Stimulated activated CD8-positive, alpha-beta memory T cell treated with anti-CD3 and anti-CD28 coated beads, Interleukin-12 subunit alpha, Interleukin-12 subunit beta, amount 100 ng/mL, for 4 hours (primary cell): ENCODE measurements around the gene MYRF.

ENCODE experiments used
- DNase-seq: peaks from one replicate; pipeline ENCODE4 v3.0.0-alpha.2; 2020; ENCODE audit warnings: low read depth

Gene MYRF

DNA sequence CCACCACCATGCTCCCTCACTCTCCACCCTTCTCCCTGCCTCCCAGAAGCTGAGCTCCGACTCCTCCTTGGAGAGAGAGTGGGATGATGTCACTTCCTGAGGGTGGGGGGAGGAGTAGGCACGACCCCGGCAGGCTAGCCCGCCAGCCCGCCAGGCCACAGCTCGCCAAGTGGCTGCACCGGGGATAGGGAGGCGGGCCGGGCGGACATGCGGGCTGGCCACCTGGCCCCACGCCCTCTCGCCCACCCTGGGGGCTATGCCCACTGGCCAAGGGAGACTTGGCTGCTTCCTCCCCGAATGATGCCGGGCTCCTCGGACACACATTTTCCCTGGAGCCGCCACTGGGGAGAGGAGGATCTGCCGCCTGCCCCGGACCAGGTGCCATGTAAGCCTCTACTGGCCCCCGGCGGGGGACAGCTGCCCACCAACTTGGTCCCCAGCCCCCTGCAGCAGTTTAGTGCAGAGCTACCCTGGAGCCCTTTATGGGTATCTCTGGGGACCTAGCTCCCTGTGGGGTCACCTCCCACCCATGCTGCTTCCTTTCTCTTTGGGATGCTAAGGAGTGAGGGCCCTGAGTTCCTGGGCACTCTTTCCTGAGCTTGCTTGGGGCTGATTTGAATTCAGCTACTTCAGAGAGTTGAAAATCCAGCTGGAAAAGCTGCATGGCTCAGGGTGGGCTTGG, 33.7 kb upstream of the MYRF start:
- DNase-seq = no peak

DNA sequence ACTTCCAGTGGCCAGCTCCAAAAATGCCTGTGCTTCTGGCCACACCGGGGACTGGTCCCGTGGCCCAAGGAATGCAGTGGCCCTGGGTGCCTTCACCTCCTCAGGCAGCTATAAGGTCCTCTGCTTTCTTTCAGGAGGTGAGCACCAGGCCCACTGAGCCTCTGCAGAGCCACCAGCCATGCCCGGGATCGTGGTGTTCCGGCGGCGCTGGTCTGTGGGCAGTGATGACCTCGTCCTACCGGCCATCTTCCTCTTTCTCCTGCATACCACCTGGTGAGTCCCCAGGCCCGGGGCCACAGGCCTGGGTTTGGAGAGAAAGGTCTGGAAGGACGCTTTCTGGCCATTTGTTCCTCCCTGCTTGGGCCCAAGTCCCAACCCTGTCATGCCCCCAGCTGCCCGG, 32.5 kb upstream of the MYRF start:
- DNase-seq = no peak

DNA sequence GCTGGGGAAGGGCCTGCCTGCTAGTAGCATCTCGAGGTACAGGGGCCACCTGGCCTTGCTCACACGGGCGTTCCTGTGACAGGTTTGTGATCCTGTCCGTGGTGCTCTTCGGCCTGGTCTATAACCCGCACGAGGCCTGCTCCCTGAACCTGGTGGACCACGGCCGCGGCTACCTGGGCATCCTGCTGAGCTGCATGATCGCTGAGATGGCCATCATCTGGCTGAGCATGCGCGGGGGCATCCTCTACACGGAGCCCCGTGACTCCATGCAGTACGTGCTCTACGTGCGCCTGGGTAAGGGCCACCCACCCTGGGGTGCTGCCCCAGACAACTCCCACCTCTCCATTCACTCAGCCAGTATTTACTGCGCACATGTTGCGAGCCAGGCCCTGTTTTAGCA, 31.8 kb upstream of the MYRF start:
- DNase-seq = no peak

DNA sequence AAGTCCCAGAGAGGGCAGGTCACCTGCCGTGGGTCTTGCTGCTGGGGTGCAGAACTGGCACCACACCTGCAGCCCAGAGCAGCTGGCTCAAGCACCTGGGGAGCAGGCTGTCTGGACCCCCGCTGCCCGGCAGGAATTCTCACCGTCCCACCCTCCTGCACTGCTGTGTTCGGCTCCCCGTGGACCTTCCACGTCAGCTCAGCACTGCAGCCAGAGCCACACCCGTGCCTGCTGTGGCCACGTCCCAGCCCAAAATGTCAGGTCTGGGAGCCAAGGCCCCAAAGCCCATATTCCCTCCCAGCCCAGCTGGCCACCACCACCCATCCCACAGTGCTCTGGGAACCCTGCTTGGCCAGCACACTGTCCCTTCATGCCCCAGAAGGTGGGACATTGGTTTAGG, 28.0 kb upstream of the MYRF start:
- no peak for DNase-seq

DNA sequence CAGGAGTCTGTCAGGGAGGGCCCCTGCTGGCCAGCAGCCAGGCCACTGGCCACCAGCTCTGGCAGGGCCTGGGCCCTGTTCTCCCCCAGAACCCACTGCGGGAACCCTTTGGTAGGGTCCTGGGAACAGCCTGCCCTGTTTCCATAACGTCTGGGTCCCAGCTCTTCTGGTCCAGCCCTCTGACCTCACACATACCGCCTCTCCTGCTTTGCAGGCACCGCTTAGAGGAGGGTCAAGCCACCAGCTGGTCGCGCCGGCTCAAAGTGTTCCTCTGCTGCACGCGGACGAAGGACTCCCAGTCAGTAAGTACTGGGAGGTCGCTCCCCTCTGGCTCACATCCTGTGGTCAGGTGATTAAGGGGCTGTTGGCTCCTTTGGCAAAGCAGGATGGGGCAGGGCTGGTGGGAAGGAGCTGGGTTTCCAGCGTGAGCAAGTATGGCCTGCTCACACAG, 26.6 kb upstream of the MYRF start:
- DNase-seq = no peak

DNA sequence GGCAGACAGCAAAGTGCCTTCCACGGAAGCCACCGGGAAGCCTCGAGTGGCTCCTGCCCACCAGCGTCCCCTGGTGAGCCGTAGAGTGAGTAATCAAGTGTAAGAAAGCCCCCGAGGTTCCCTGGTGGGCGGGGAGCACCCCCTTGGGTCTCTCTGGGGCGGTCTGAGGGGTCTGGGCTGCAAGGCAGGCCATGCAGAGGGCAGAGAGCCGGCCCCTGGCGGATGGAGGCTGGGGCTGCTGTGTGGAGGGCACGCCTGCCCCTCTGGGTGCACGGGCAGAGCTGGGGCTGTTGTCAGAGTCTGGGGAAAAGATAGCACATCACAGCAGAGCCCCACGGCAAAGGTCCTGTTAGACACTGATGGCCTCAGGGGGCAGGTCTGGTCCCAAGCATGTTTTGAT, 25.7 kb upstream of the MYRF start:
- DNase-seq = no peak

DNA sequence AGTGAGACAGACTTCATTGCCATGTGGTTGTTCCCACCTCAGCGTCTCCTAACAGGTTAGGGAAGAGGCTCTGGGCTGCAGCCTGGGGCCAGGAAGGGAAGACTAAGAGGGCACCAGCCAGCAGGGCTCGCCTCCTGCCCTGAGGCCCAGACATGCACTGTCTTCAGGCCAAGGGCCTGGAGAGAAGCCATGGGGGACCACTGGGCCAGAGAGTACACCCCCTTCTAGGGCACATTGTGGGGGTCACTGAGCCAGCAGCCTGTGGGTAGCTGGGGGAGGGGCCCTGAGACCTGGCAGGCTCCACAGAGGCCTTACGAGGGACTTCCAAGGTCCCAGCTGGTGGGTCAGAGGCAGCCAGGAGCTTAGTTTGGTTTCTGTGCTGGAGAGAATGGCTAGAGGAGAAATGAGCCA, 25.0 kb upstream of the MYRF start:
- DNase-seq = no peak

DNA sequence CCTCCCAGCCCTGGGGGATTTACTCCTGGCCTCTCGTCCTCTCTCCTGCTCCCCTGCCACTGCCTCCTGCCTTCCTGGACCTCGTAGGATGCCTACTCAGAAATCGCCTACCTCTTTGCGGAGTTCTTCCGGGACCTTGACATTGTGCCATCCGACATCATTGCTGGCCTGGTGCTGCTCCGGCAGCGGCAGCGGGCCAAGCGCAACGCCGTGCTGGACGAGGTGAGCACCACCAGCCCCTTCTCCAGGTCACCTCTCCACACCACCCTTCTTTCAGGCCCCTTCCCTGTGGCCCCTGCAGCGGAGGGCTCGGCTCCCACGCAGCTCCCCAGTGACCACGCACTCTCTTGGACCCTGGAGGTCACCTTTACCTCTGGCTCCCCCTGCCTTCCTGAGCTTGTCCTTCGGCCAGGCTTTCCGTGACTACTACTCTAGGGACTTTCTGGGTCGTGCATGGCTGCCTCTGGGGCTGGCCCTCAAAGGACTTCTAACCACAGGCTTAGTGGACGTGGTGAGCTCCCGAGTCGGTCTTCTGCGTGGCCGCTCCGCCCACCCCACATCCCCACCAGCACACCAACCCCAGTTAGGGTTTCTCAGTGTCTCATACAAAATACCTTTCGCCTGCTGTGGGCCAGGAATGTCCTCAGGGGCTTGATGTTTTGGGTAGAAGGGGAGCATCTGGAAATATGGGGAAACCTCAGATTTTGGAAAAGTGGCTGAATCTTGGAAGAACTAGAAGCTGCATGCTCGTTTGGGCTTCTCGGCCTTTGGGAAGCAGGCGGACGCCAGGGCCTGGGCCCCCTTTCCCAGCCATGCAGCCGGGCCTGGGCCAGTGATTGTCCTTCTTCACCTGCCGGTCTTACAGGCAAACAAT, 24.1 kb upstream of the MYRF start:
- no peak for DNase-seq

DNA sequence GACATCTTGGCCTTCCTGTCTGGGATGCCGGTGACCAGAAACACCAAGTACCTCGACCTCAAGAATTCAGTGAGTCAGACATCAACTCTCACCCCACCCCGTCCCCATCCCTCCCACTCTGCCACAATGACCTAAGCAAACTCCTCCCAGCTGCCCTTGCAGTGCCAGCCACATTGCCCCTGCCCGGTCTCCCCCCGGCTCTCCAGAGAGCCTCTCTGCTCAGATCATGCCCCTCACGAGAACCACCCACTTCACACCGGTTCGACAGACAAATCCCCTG, 23.6 kb upstream of the MYRF start:
- no peak for DNase-seq

DNA sequence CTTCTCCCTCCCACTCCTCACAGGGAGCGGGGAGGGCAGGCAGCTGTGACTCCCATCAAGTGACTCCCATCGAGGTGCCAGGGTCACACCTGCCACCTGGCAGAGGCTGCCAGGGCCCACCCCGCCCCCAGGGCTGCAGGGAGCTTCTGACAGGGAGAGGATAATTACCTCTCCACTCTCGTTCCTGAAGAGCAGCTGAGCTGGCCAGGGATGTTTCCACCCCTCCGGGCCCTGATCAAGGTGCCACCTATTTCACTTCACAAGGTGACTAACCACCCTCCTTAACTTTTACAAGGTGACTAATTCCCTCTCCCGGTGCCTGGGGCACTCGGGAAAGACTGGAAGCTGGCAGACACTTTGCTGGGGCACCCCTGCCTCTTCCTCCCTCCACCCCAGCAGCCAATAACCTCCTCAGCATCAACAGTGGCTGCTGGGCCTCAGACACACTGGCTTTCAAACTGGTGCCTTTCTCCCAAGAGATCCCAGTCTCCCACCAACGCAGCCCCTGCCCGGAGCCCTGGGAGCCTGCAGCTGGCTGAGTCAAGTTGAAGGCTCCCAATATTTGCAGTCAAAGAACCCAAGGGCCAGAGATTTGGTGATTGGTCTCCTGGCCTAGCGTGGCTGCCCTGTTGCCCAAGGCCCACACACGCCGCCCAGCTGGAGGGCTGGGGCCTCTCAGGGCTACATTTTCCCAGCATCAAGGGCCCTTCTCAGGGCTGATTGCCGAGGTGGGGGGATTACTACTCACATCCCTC, 22.0 kb upstream of the MYRF start:
- no peak for DNase-seq

DNA sequence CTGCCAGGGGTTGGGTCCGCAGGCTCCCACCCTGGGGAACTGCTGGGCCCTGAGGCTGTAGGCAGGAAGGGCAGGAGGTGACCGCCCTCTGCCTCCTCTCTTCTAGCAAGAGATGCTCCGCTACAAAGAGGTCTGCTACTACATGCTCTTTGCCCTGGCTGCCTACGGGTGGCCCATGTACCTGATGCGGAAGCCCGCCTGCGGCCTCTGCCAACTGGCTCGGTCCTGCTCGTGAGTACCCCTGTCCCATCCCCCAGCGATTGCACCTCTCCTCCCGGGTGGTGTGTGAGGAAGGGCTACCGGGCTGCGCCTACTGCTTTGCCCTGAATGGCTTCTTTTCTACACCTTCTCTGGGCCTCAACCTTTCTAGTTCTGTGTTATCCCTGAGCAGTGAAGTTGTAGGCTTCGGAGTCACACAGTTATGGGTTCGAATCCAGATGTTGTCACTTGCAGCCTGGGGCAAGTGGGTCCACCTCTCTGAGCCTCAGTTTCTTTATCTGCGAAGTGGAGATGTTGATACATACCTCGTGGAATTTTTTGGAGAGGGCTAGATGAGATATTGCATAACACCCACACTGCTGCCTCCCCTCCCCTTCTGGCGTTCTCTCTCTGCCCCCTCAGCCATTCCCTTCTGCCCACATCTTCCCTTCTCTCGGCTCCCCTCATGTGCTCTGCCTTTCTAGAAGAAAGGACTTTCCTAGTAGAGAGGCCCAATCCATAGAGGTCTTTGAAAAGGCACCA, 21.1 kb upstream of the MYRF start:
- no peak for DNase-seq

DNA sequence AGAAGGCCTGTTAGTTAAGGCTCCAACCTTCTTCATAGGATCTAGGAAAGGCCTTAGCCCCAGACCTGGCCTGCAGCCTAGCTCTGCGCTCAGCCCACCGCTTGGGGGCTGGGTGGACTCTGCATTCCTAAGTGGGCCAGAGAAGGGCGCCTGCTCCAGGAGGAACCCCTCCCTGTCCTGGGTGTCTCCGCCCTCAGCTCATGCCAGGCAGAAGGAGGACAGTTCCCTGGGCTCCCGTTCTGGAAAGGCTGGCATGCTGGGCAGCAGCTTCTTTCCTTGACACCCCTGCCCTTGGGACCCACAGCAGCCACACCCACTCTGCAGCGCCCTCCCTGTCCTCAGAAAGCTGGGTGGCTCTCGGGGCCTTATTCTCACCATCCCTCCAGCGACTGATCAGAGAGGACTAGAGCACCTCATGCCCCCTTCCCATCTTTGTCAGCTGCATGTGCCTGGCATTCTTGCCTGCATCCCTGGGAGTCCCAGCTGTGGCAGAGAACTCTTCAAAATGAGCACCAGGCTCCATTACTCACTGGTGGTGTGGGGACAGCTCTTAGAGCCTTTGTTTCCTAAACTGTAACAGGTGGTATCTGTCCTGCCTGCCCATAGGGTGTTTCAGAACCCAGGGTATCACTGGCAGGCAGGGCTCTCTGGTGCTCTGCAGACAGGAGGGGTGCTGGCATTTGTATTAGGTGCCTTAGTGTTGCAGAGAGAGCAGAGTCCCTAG, 20.3 kb upstream of the MYRF start:
- no peak for DNase-seq

DNA sequence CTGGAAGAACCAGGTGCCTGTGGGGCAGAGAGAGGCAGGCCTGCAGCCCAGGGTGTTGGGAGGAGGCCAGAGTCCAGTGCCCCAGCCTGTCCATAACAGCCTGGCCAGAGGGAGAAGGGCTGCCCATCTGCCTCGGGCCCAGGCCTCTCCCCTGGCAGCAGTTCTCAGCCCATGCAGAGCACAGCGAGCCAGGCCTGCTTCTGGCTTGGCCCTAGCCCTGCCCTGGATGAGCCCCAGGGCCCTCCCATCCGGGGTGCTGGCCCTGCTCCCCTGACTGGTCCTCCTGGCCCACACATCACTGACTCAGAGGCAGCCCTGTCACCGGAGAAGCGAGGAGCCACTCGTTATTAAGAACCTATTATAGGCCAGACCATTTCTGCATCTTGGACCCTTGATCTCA, 19.7 kb upstream of the MYRF start:
- no peak for DNase-seq

DNA sequence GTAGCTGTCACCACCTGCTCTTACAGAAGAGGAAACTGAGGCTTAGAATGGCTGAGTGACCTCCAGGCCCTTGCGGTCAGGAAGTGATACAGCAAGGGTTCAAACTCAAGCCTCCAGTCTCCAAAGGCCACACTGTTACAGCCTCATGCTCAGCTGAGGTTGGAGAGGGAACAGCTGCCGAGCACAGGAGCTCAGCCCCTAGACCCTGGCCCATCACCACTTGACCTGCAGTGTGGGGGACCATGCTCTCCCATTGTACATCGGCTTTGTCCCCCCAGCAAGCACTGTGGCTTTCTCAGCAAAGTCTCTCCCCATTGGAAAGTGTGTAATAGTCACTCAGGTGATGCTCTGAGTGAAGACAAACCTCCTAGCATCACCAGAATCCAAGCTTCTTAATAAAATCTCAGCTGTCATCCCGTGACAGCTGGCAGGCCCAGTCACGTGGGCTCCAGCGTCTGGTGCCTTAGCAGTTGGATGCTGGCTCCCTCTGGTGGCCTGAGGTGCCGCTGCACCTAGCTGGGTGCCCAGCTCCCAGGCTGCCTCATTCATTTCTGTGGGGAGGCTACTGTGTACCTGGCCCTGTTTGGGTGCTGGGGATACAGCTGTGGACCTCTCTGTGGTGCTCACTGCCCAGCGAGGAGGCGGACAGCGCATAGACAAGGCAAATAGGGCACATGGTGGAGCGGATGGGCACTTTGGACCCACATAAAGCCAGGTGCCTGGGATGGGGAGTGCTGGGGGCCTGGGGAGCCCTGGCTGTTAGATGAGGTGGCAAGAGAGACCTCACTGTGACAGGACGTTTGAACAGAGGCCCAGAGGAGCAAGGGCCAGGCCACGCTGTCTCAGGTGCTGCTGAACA, 19.1 kb upstream of the MYRF start:
- peak; percentile 61 for DNase-seq

DNA sequence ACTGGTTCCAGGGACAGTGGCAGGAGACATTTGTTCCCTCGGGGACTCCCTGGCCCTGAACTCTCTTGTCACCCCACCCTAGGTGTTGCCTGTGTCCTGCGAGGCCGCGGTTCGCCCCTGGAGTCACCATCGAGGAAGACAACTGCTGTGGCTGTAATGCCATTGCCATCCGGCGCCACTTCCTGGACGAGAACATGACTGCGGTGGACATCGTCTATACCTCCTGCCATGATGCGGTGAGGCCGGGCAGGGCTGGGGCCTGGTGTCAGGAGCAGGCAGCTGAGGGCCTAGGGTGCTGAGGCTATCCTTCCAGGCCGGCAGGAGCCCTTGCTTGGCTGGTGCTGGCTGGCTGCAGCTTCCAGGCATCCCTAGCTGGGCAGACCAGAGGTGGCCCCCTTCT, 17.7 kb upstream of the MYRF start:
- no peak for DNase-seq

DNA sequence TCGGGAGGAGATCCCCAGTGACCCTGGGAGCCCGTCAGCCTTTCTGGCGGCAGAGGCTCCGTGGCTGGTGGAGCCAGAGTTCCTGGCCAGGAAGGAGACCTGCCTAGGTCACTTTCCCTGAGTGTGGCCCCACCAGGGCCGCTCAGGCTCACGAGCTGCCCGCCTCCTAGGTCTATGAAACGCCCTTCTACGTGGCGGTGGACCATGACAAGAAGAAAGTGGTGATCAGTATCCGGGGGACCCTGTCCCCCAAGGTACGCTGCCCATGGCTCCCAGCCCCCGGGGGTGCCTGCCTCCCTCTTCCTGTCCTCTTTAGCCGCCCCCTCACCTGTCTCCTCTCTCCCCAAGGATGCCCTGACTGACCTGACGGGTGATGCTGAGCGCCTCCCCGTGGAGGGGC, 17.0 kb upstream of the MYRF start:
- DNase-seq = no peak

DNA sequence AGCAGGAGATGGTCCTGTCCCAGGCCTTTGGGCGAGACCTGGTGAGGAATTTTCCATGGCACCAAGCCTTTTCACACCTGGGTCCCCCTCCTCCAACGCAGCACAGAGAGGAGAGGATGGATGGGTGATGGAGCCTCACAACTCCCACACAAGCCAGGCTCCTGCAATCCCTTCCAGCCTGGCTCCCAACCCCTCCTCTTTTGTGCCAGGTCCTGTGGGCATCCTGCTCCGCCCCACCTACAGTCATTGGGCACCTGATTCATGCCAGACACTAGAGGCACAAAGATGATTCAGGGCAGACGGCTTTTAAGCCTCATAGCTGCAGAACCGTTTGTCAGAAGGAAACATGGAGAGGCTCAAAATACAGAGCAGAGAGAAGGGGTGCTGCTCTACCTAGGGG, 16.1 kb upstream of the MYRF start:
- no peak for DNase-seq

DNA sequence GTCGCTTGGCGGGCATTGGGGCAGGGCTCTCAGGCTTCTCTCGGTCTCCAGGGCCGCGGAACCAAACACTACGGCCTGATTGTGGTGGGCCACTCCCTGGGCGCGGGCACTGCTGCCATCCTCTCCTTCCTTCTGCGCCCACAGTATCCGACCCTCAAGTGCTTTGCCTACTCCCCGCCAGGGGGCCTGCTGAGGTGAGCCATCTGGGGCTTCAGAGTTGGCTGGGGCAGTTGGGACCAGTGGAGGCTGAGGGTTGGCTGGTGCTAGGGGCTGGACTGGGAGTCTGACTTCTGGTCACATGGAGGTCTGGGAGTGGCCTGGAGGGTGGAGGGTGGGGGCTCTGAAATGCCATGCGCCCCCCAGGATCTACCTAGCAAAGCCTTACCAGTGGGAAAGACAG, 15.3 kb upstream of the MYRF start:
- no peak for DNase-seq

DNA sequence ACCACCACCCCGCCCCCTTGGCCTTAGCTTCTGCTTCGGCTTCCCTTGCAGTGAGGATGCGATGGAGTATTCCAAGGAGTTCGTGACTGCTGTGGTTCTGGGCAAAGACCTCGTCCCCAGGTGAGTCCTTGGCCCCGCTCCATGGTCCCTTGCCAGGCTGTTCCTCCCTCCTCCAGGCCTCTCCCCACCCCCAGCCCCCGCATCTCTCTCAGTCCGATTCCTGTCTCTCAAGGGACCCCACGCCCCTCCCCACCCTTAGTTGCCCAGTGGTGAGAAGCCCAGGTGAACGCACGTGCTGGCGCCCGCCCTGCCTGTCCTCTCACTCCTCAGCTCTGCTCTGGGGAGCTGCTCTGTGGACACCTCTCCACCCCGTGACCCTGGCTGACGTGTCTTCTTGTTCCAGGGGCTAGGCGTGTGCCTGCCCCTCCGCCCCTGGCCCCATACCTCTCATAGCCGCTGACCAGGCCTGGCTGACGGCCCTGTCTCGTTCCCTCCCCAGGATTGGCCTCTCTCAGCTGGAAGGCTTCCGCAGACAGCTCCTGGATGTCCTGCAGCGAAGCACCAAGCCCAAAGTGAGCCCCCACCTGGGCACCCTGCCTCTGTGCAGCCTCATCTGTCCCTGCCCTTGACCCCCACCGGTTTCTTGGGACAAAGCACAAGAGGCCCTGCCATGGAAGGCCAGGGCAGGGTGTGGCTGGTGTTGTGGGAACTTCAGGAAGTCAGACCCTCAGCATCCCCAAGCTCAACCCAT, 14.6 kb upstream of the MYRF start:
- no peak for DNase-seq

DNA sequence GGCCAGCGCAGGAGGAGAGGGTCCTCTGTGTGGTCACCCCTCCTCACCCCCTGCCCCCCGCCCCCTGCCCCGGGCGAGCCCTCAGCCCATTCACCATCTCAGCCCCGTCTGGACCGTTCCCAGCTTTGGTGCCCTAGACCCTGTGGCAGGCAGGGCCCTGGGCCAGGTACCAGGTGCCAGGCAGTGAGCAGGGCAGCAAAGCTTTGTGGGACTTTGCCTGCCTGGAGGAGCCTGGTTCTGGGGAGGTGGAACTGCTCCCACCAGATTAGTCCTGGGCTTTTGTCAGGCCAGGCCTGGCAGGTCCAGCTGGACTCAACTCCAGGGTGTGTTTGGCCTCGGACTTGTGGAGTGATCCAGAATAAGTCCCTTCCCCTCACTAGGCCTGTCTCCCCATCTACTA, 13.7 kb upstream of the MYRF start:
- no peak for DNase-seq
